Colonic mucosa (tissue), 4 donors: ENCODE measurements around the gene AURKAIP1. TPM values are rescaled to one million over a fixed set of nuclear protein-coding genes. Genes with fewer than 3 reads are reported as not detected.
"Not testable (repeated sequence)": the region's sequence is repeated elsewhere in the genome, so short reads cannot be mapped to it uniquely, and the experiment has no call there.

Experiments used
- DNase-seq: peaks from one replicate; pipeline ENCODE4 v3.0.0-alpha.2; 2020
- H3K27ac ChIP-seq: fragments of 200-600 bp; one replicate; pipeline ENCODE4 v1.8.0; 2021
- H3K27me3 ChIP-seq: fragments of 200-600 bp; one replicate; pipeline ENCODE4 v1.8.0; 2021
- H3K36me3 ChIP-seq: fragments of 200-600 bp; one replicate; pipeline ENCODE4 v1.8.0; 2021
- H3K4me1 ChIP-seq: fragments of 200-600 bp; one replicate; pipeline ENCODE4 v1.8.0; 2021; ENCODE audit warnings: mild to moderate bottlenecking
- H3K4me3 ChIP-seq: fragments of 200-600 bp; one replicate; pipeline ENCODE4 v1.8.0; 2021
- H3K9ac ChIP-seq, 2 donors: one replicate each; pipeline ENCODE4 v1.7.0; 2013; ENCODE audit warnings: control low read depth in 2 of 2, low read depth in 2 of 2, low read length in 2 of 2
- H3K9me3 ChIP-seq: fragments of 200-600 bp; one replicate; pipeline ENCODE4 v1.8.0; 2021
- intact Hi-C: fragments of 100-400 bp; cut with DNase I; formaldehyde crosslinking; loops from one replicate; pipeline ENCODE4 v1.14.1; 2022
- total RNA-seq, 2 donors: library from RNA; stranded (reverse); fragmentation: NEBNext Ultra II Directional in 1 of 2; extraction: Animal tissue kit (Norgen Biotek cat#: 25700) in 1 of 2; gene quantifications; one replicate each; pipeline ENCODE4 v1.2.1, GENCODE V29; 2021
- TF ChIP-seq, protein P1 (sequence below): fragments of 200-600 bp; IDR thresholded peaks from one replicate; pipeline ENCODE4 v1.8.0; 2022; ENCODE audit warnings: antibody characterized with exemption, mild to moderate bottlenecking
- donor health status: healthy.
- donor health status: DM: no; HTN: no; CAD: no.
- donor health status: DM: no; HTN: no; CAD: no.

AURKAIP1 gene
- total RNA-seq, 2 donors from 2014 or later = 179 to 332 TPM

GRCh38 chr1:1371746-1372711, 3.0 kb downstream of the AURKAIP1 start:
- H3K4me3 ChIP-seq = no peak overlapping the region
- peak; percentile 76 for DNase-seq
- H3K36me3 ChIP-seq = no peaks in the 10 kb centered on the region
- peaks cover 23% of the 10 kb centered on the region for H3K4me1 ChIP-seq
- intact Hi-C loops = no loop called here
- H3K27me3 ChIP-seq = no peaks in the 10 kb centered on the region
- TF ChIP-seq, protein P1, sequence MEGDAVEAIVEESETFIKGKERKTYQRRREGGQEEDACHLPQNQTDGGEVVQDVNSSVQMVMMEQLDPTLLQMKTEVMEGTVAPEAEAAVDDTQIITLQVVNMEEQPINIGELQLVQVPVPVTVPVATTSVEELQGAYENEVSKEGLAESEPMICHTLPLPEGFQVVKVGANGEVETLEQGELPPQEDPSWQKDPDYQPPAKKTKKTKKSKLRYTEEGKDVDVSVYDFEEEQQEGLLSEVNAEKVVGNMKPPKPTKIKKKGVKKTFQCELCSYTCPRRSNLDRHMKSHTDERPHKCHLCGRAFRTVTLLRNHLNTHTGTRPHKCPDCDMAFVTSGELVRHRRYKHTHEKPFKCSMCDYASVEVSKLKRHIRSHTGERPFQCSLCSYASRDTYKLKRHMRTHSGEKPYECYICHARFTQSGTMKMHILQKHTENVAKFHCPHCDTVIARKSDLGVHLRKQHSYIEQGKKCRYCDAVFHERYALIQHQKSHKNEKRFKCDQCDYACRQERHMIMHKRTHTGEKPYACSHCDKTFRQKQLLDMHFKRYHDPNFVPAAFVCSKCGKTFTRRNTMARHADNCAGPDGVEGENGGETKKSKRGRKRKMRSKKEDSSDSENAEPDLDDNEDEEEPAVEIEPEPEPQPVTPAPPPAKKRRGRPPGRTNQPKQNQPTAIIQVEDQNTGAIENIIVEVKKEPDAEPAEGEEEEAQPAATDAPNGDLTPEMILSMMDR = peak; percentile 96
- no peak overlapping the region for H3K27ac ChIP-seq
- no peaks in the 10 kb centered on the region for H3K9me3 ChIP-seq
- no peak overlapping the region for H3K9ac ChIP-seq

GRCh38 chr1:1371364-1371745, 3.7 kb downstream of the AURKAIP1 start:
- Histone ChIP-seq H3K4me1 (peaks cover 23% of the 10 kb centered on the region), H3K36me3 (no peaks in the 10 kb centered on the region), H3K9me3 (no peaks in the 10 kb centered on the region), H3K9ac (no peak overlapping the region), H3K4me3 (no peak overlapping the region), H3K27ac (no peak overlapping the region), H3K27me3 (no peaks in the 10 kb centered on the region)
- TF ChIP-seq, protein P1 = no peak
- DNase-seq = no peak
- intact Hi-C loops = no loop called here

GRCh38 chr1:1370771-1371300, 4.2 kb downstream of the AURKAIP1 start:
- DNase-seq = no peak
- no peak overlapping the region for H3K27ac ChIP-seq
- H3K27me3 ChIP-seq = no peaks in the 10 kb centered on the region
- TF ChIP-seq, protein P1 = no peak
- intact Hi-C loops = no loop called here
- H3K9me3 ChIP-seq = no peaks in the 10 kb centered on the region
- H3K4me3 ChIP-seq = no peak overlapping the region
- H3K9ac ChIP-seq = no peak overlapping the region
- peaks cover 20% of the 10 kb centered on the region for H3K4me1 ChIP-seq
- no peaks in the 10 kb centered on the region for H3K36me3 ChIP-seq

- H3K27me3 ChIP-seq, H3K9ac ChIP-seq, intact Hi-C loops, DNase-seq, H3K27ac ChIP-seq, H3K9me3 ChIP-seq, H3K36me3 ChIP-seq, H3K4me3 ChIP-seq: not testable (repeated sequence)
- peaks cover 19% of the 10 kb centered on the region for H3K4me1 ChIP-seq
Measured at GRCh38 chr1:1370094-1370493, 4.9 kb downstream of the AURKAIP1 start.

DNA sequence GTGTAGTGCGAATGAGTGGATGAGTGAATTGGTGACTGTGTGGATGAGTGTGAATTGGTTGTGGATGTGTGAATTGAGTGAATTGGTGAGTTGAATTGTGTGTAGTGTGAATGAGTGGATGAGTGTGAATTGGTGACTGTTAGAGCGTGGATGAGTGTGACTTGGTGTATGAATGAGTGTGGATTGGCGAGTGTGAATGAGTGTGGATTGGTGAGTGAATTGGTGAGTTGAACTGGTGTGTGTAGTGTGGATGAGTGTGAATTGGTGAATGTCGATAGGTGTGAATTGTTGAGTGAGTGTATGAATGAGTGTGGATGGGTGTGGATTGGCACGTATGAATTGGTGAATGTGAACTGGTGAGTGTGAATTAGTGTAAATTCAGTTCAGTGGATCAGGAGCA, 7.7 kb downstream of the AURKAIP1 start:
- intact Hi-C loops = no loop called here
- no peak overlapping the region for H3K4me3 ChIP-seq
- no peak for DNase-seq

More for the DNA sequence above, 7.7 kb downstream of the AURKAIP1 start:
- Histone ChIP-seq H3K9me3 (no peaks in the 10 kb centered on the region), H3K27me3 (no peaks in the 10 kb centered on the region), H3K27ac (no peak overlapping the region), H3K4me1 (peaks cover 4% of the 10 kb centered on the region), H3K9ac (no peak overlapping the region), H3K36me3 (no peaks in the 10 kb centered on the region)
- TF ChIP-seq, protein P1 = no peak
